ENCODE data around the gene ANKRD18B.
A peak's percentile ranks its signal among the peaks of the same experiment; 100 is the strongest.
"Not testable (repeated sequence)": the region's sequence is repeated elsewhere in the genome, so short reads cannot be mapped to it uniquely, and the experiment has no call there.

The ANKRD18B gene

GRCh38 chr9:33523397-33524305 is at the start of gene ANKRD18B:
Gene ANKRD18B, plus strand, starts transcription at chr9:33524251. Its CDS starts 239 bp downstream, at chr9:33524490.
- peak within 1 kb of the TSS; percentile 26 for H3K4me3 ChIP-seq (ENCODE audit: low read depth, low read length)
- peak; percentile 60 for DNase-seq (ENCODE audit: low read depth)
- TF ChIP-seq, protein P1, sequence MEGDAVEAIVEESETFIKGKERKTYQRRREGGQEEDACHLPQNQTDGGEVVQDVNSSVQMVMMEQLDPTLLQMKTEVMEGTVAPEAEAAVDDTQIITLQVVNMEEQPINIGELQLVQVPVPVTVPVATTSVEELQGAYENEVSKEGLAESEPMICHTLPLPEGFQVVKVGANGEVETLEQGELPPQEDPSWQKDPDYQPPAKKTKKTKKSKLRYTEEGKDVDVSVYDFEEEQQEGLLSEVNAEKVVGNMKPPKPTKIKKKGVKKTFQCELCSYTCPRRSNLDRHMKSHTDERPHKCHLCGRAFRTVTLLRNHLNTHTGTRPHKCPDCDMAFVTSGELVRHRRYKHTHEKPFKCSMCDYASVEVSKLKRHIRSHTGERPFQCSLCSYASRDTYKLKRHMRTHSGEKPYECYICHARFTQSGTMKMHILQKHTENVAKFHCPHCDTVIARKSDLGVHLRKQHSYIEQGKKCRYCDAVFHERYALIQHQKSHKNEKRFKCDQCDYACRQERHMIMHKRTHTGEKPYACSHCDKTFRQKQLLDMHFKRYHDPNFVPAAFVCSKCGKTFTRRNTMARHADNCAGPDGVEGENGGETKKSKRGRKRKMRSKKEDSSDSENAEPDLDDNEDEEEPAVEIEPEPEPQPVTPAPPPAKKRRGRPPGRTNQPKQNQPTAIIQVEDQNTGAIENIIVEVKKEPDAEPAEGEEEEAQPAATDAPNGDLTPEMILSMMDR (IDR thresholded peaks at IDR 0.05; ENCODE audit: insufficient read depth, low read depth, low read length, missing control alignments): peak; percentile 34

DNA sequence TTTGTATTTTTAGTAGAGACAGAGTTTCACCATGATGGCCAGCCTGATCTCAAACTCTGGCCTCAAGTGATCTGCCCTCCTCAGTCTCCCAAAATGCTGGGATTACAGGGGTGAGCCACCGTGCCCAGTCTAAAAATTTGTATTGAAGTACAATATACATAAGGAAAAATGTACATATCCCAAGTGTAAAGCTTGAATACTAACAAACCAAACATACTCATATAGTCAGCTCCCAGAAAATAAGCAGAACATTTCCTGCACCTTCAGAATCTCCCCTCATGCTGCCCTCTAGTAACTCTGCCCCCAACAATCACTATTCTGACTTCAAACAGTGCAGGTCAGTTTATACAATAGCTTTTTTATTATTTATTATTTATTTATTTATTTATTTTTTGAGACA is 48.7 kb upstream of the ANKRD18B start:
- TF ChIP-seq, protein P1 (IDR thresholded peaks at IDR 0.05; ENCODE audit: insufficient read depth, low read depth, low read length, missing control alignments): no peak
- DNase-seq (ENCODE audit: low read depth): no peak
- H3K4me3 ChIP-seq (ENCODE audit: low read depth, low read length): no peak overlapping the region

GRCh38 chr9:33476503-33476902 is 47.5 kb upstream of the ANKRD18B start:
- no peak for DNase-seq (ENCODE audit: low read depth)
- TF ChIP-seq, protein P1 (IDR thresholded peaks at IDR 0.05; ENCODE audit: insufficient read depth, low read depth, low read length, missing control alignments): no peak
- H3K4me3 ChIP-seq (ENCODE audit: low read depth, low read length): no peak overlapping the region

GRCh38 chr9:33480106-33480505 is 43.9 kb upstream of the ANKRD18B start:
- TF ChIP-seq, protein P1 (IDR thresholded peaks at IDR 0.05; ENCODE audit: insufficient read depth, low read depth, low read length, missing control alignments): no peak
- no peak for DNase-seq (ENCODE audit: low read depth)
- no peak overlapping the region for H3K4me3 ChIP-seq (ENCODE audit: low read depth, low read length)

- H3K4me3 ChIP-seq (ENCODE audit: low read depth, low read length): no peak overlapping the region
- TF ChIP-seq, protein P1 (IDR thresholded peaks at IDR 0.05; ENCODE audit: insufficient read depth, low read depth, low read length, missing control alignments): no peak
Observed at GRCh38 chr9:33480976-33481375, 43.1 kb upstream of the ANKRD18B start.

DNA sequence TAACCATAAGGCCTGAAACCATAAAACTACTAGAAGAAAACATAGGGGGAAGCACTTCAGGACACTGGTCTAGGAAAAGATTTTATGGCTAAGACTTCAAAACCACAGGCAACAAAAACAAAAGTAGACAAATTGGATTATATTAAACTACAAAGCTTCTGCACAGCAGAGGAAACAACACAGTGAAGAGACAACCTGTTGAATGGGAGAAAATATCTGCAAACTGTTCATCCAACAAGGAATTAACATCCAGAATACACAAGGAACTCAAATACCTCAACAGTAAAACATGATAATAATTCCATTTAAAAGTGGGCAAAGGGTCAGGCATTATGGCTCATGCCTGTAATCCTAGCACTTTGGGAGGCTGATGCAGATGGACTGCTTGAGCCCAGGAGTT is 38.7 kb upstream of the ANKRD18B start:
- not testable (repeated sequence) for DNase-seq (ENCODE audit: low read depth); H3K4me3 ChIP-seq (ENCODE audit: low read depth, low read length)

More at GRCh38 chr9:33480976-33481375, 43.1 kb upstream of the ANKRD18B start:
- no peak for DNase-seq (ENCODE audit: low read depth)

DNA sequence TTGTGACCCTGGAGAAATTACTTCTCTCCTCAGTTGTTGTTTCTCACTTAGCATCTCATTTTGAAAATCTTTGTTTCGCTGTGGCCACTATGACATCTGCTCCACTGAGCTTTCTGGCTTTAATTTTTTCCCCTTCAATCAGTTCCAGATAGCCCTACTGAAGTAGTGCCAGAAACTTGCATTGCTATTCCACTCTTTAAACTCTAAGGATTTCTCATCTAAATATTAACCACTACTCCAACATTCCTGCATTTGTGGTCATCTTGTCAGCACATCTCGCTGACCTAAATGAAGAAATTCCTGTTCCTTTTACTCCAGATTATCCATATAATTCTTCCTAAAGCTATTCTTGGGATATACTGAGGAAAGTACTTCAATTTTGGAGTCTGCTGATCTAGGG is 35.0 kb upstream of the ANKRD18B start:
- TF ChIP-seq, protein P1 (IDR thresholded peaks at IDR 0.05; ENCODE audit: insufficient read depth, low read depth, low read length, missing control alignments): no peak
- DNase-seq (ENCODE audit: low read depth): no peak
- no peak overlapping the region for H3K4me3 ChIP-seq (ENCODE audit: low read depth, low read length)

DNA sequence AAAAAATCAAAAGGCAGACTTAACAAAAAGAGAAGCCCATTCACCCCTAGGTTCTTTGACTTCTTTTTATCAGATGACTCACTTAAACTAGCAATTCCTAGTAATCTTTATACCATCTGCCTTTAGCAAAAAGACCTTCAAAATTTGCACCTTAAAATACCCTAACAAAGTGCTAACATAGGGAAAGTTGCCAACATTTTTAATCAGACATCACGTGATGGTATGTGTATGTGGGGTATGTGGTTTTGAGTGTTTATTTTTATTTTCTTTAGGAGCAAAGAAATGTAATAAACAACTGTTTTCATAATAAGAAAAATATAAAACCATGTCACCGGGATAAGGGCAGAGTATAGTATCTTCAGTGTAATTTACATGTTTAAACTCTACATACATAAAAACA is 30.2 kb upstream of the ANKRD18B start:
- not testable (repeated sequence) for DNase-seq (ENCODE audit: low read depth); H3K4me3 ChIP-seq (ENCODE audit: low read depth, low read length)
